ENCODE data around the gene IGSF21. TPM values are rescaled to one million over a fixed set of nuclear protein-coding genes. Genes with fewer than 3 reads are reported as not detected.

Gene IGSF21
- total RNA-seq, 4 donors from 2014 or later, result 0.26 to 2.7 (median 0.88) TPM; not detected in 1

- 73 to 82% methylated on average over 5 to 7 of the region's 9 CpGs for WGBS, 2 donors
- Histone ChIP-seq H3K4me1 (no peaks in the 10 kb centered on the region), H3K9me3 (no peaks in the 10 kb centered on the region), H3K27ac (no peak overlapping the region), H3K27me3 (peaks cover 0 to 57% (median 0%) of the 10 kb centered on the region in 4 donors), H3K4me3 (no peak overlapping the region), H3K36me3 (no peaks in the 10 kb centered on the region)
- TF ChIP-seq POLR2A (IDR thresholded peaks at IDR 0.05) (no peak), CTCF (IDR thresholded peaks at IDR 0.05) (no peak)
- intact Hi-C loops (cut with DNase I), result no loop called here
- DNase-seq, result no peak
Observed at GRCh38 chr1:18394563-18395156, 287.1 kb downstream of the IGSF21 start.

- no peaks in the 10 kb centered on the region for H3K4me1 ChIP-seq
- peaks cover 0 to 51% (median 0%) of the 10 kb centered on the region in 4 donors for H3K27me3 ChIP-seq
- H3K27ac ChIP-seq, result no peak overlapping the region
- no peak for TF ChIP-seq POLR2A (IDR thresholded peaks at IDR 0.05)
- TF ChIP-seq CTCF (IDR thresholded peaks at IDR 0.05), result no peak
- no peaks in the 10 kb centered on the region for H3K9me3 ChIP-seq
- WGBS, 2 donors, result 41 to 68% methylated on average over 7 of the region's 7 CpGs
- intact Hi-C loops (cut with DNase I), result no loop called here
- H3K4me3 ChIP-seq, result no peak overlapping the region
- H3K36me3 ChIP-seq, result no peaks in the 10 kb centered on the region
- DNase-seq, result no peak
Observed at GRCh38 chr1:18396247-18396980, 288.8 kb downstream of the IGSF21 start.

- 64% methylated on average over 1 of the region's 4 CpGs; no CpG with 5 or more reads in 1 of the 2 donors for WGBS, 2 donors
- no peak for DNase-seq
- no peaks in the 10 kb centered on the region for H3K36me3 ChIP-seq
Observed at GRCh38 chr1:18397641-18398040, 290.0 kb downstream of the IGSF21 start.

GRCh38 chr1:18398791-18399530 lies 291.4 kb downstream of the IGSF21 start:
- DNase-seq, result no peak
- 30% methylated on average over 4 of the region's 5 CpGs; no CpG with 5 or more reads in 1 of the 2 donors for WGBS, 2 donors
- H3K27ac ChIP-seq, result no peak overlapping the region
- peaks cover 0 to 57% (median 0%) of the 10 kb centered on the region in 4 donors for H3K27me3 ChIP-seq
- no peak overlapping the region for H3K4me3 ChIP-seq
- H3K36me3 ChIP-seq, result no peaks in the 10 kb centered on the region
- TF ChIP-seq POLR2A (IDR thresholded peaks at IDR 0.05), result no peak
- TF ChIP-seq CTCF (IDR thresholded peaks at IDR 0.05), result no peak
- H3K4me1 ChIP-seq, result no peaks in the 10 kb centered on the region
- intact Hi-C loops (cut with DNase I), result no loop called here
- H3K9me3 ChIP-seq, result no peaks in the 10 kb centered on the region

More at GRCh38 chr1:18397641-18398040, 290.0 kb downstream of the IGSF21 start:
- Histone ChIP-seq H3K4me1 (no peaks in the 10 kb centered on the region), H3K9me3 (no peaks in the 10 kb centered on the region), H3K27me3 (peaks cover 0 to 46% (median 0%) of the 10 kb centered on the region in 4 donors), H3K4me3 (no peak overlapping the region), H3K27ac (no peak overlapping the region)
- intact Hi-C loops (cut with DNase I), result no loop called here
- TF ChIP-seq POLR2A (IDR thresholded peaks at IDR 0.05), result no peak
- TF ChIP-seq CTCF (IDR thresholded peaks at IDR 0.05), result no peak
